Stimulated activated CD4-positive, alpha-beta T cell treated with anti-CD3 and anti-CD28 coated beads, Interleukin-4, amount 100 ng/mL, for 48 hours (primary cell): ENCODE results near the gene IMP3.

Source experiments
- DNase-seq, 2 donors: peaks; one replicate each; pipeline ENCODE4 v3.0.0-alpha.2; 2020; ENCODE audit warnings: low read depth in 2 of 2

IMP3 gene

GRCh38 chr15:75620841-75621391 is 19.1 kb downstream of the IMP3 start:
- DNase-seq = no peak

DNA sequence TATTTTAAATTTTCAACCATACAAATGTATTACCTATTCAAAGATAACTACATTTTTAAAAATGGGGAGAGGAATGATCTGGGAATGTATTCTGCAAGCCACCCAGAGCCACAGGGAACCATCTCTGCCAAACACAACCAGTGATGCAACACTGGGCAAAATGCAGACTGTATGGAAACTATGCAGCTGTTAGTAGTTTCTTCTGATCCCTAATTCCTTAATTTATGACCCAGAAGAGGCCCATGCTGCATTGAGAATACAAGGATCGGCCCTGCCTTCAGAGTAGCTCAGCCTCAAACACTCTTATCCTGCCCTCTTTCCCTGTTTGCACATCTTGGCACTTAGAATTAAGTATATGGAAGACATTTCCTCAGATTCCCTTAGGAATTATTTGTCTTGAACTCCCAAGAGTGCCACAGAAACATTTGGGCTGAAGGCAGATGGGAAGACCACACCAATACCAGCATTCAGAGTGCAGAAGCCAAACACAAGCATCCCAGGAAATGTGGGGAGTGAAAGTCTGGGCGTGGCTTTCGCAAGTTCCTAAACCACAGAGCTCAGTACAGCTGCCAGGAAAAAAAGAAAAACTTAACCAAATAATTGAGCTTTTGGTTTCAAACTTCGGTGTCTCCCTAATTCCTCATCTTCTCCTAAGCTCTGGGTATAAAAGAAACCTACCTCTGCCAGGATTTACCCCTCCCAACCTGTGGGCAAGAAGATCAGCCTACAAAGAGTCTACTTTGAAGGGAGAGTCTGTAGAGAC is 19.8 kb downstream of the IMP3 start:
- DNase-seq = no peak

- no peak for DNase-seq
Observed at GRCh38 chr15:75616766-75617165, 23.3 kb downstream of the IMP3 start.

DNA sequence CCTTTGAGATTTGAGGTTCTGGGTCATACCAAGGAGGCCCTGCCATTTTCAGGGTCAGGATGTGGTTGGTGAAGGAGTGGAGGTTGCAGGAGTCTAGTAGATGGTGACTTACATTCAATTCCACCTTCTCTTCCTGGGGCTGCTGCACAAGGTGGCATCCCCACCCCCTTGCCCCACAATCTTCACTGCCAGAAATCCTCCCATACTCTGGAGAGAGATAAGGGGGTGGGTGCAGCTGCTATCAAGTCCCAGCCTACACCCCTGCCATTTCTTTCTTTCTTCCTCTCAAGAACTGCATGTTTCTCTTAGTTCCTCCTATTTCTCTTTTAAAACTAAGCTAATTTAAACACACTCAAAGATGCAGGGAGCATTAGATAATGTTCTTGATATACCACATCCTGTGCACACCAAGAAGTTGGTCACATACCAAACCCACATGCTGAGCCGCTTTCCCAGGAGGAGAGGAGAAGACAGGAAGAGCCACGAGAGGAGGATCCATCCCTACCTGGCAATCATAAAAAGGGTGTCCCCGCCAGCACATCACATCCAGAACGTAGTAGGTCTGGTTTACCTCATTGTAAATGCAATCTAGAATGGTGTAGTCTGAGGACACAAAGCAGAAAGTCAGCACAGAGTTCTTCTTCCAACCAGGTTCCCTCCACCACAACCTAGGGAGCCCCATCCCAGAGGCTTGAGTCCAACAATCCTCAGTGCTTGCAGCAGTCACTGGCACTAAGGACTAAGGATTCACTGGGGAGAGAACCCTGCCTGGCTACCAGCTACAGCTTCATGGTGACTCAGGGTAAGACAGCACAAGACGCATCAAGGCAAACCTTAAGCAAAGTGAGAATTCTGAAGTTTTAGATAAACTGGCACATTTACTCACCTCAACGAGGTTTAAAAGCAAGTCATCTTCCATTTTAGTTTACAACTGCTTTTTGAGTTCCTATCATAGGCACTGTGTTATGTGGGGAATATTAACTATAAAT is 33.0 kb downstream of the IMP3 start:
- DNase-seq = no peak

DNA sequence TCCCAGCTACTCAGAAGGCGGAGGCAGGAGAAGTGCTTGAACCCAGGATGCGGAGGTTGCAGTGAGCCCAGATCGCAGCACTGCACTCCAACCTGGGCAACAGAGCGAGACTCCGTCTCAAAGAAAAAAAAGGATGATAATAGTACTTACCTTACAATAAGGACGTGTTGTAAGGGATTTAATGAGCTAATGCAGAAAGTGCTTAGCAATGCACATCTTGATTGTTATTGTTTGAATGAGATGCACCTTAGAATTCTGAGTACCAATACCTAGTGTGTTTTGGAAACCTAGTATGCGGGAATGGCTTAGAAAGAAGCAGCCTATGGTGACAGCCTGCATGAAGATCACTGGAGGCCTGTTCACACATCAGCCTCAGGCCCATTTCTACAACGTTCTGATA is 34.0 kb downstream of the IMP3 start:
- no peak for DNase-seq

GRCh38 chr15:75599401-75599800 is 40.6 kb downstream of the IMP3 start:
- DNase-seq = no peak

DNA sequence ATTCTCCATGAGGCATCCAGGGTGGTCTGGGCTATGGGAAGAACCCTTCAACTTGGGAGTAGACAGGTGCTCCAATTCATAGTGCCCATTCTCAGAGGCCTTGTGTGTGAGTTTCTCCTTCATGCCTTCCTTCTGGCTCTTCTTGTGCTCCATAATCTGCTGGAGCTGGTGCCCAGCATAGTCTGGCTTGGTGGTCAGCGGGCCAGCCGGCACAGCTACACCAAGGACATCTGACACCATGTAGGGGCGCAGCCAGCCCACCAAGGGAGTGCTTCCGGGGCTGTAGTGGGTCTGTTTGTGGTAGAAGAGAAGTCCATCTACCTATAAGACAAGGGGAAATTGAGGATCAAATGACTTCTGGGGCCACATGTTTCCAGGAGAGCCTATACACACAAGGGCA is 41.7 kb downstream of the IMP3 start:
- no peak for DNase-seq

- no peak for DNase-seq
Observed at GRCh38 chr15:75597667-75598341, 42.2 kb downstream of the IMP3 start.

- DNase-seq = no peak
Observed at GRCh38 chr15:75596703-75597345, 43.2 kb downstream of the IMP3 start.

DNA sequence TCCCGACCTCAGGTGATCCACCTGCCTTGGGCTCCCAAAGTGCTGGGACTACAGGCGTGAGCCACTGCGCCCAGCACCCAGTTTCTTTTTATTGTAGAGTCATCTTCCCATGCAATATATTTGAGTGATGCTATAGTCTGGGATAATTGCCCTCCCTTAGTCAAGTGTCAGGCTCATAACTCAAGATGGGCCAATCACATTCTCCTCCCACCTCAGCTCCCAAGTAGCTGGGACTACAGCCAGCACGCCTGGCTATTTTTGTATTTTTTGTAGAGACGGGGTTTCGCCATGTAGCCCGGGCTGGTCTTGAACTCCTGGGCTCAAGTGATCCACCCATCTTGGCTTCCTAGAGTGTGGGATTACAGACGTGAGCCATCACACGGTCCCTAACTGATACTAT is 45.7 kb downstream of the IMP3 start:
- DNase-seq = no peak

- no peak for DNase-seq
Observed at GRCh38 chr15:75591655-75592364, 48.2 kb downstream of the IMP3 start.

- no peak for DNase-seq
Observed at GRCh38 chr15:75590239-75590638, 49.8 kb downstream of the IMP3 start.
